ENCODE measurements around the gene PNKD. TPM values are rescaled to one million over a fixed set of nuclear protein-coding genes. Genes with fewer than 3 reads are reported as not detected.

Gene PNKD
- total RNA-seq, 1 experiment from 2014 or later, result 49.8 TPM

DNA sequence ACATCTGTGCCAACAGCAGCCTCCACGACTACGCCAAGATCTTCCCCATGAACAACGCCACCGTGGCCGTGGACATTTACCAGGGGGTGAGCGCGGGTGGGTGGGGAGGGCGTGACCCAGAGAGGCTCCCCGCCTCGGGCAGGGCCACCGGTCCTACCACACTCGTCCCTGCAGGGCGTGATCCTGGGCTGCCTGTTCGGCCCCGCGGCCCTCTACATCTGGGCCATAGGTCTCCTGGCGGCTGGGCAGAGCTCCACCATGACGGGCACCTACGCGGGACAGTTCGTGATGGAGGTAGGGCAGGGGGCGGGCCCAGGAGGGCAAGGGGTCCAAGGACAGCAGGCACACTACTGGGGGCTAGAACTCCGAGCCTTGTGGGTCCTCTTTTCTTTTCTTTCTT is 120.9 kb downstream of the PNKD start:
- peaks cover 21% of the 10 kb centered on the region for H3K4me1 Mint-ChIP-seq
- H3K9me3 Mint-ChIP-seq, result no peaks in the 10 kb centered on the region
- POLR2A ChIA-PET, result no interaction called here
- H3K27ac Mint-ChIP-seq, result no peak overlapping the region
- TF ChIP-seq, protein P1, sequence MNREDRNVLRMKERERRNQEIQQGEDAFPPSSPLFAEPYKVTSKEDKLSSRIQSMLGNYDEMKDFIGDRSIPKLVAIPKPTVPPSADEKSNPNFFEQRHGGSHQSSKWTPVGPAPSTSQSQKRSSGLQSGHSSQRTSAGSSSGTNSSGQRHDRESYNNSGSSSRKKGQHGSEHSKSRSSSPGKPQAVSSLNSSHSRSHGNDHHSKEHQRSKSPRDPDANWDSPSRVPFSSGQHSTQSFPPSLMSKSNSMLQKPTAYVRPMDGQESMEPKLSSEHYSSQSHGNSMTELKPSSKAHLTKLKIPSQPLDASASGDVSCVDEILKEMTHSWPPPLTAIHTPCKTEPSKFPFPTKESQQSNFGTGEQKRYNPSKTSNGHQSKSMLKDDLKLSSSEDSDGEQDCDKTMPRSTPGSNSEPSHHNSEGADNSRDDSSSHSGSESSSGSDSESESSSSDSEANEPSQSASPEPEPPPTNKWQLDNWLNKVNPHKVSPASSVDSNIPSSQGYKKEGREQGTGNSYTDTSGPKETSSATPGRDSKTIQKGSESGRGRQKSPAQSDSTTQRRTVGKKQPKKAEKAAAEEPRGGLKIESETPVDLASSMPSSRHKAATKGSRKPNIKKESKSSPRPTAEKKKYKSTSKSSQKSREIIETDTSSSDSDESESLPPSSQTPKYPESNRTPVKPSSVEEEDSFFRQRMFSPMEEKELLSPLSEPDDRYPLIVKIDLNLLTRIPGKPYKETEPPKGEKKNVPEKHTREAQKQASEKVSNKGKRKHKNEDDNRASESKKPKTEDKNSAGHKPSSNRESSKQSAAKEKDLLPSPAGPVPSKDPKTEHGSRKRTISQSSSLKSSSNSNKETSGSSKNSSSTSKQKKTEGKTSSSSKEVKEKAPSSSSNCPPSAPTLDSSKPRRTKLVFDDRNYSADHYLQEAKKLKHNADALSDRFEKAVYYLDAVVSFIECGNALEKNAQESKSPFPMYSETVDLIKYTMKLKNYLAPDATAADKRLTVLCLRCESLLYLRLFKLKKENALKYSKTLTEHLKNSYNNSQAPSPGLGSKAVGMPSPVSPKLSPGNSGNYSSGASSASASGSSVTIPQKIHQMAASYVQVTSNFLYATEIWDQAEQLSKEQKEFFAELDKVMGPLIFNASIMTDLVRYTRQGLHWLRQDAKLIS (CRISPR knock-in tag; IDR thresholded peaks at IDR 0.05; ENCODE audit: borderline replicate concordance), result no peak
- TF ChIP-seq HMGA2 (CRISPR knock-in tag; IDR thresholded peaks at IDR 0.05) (no peak), ZNF263 (CRISPR knock-in tag; IDR thresholded peaks at IDR 0.05; ENCODE audit: low read depth) (no peak), SMAD3 (CRISPR knock-in tag; IDR thresholded peaks at IDR 0.05; ENCODE audit: borderline replicate concordance) (no peak), TEAD4 (CRISPR knock-in tag; IDR thresholded peaks at IDR 0.05) (no peak), NFE2L1 (CRISPR knock-in tag; IDR thresholded peaks at IDR 0.05) (no peak), EMX1 (CRISPR knock-in tag; IDR thresholded peaks at IDR 0.05) (no peak), ZNF121 (CRISPR knock-in tag; IDR thresholded peaks at IDR 0.05) (no peak)
- TF ChIP-seq, protein P2, sequence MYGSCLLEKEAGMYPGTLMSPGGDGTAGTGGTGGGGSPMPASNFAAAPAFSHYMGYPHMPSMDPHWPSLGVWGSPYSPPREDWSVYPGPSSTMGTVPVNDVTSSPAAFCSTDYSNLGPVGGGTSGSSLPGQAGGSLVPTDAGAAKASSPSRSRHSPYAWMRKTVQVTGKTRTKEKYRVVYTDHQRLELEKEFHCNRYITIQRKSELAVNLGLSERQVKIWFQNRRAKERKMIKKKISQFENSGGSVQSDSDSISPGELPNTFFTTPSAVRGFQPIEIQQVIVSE (CRISPR knock-in tag; IDR thresholded peaks at IDR 0.05; ENCODE audit: borderline replicate concordance), result no peak
- TF ChIP-seq, protein P3, sequence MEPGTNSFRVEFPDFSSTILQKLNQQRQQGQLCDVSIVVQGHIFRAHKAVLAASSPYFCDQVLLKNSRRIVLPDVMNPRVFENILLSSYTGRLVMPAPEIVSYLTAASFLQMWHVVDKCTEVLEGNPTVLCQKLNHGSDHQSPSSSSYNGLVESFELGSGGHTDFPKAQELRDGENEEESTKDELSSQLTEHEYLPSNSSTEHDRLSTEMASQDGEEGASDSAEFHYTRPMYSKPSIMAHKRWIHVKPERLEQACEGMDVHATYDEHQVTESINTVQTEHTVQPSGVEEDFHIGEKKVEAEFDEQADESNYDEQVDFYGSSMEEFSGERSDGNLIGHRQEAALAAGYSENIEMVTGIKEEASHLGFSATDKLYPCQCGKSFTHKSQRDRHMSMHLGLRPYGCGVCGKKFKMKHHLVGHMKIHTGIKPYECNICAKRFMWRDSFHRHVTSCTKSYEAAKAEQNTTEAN (CRISPR knock-in tag; IDR thresholded peaks at IDR 0.05), result no peak
- TF ChIP-seq, protein P4, sequence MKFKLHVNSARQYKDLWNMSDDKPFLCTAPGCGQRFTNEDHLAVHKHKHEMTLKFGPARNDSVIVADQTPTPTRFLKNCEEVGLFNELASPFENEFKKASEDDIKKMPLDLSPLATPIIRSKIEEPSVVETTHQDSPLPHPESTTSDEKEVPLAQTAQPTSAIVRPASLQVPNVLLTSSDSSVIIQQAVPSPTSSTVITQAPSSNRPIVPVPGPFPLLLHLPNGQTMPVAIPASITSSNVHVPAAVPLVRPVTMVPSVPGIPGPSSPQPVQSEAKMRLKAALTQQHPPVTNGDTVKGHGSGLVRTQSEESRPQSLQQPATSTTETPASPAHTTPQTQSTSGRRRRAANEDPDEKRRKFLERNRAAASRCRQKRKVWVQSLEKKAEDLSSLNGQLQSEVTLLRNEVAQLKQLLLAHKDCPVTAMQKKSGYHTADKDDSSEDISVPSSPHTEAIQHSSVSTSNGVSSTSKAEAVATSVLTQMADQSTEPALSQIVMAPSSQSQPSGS (CRISPR knock-in tag; IDR thresholded peaks at IDR 0.05; ENCODE audit: borderline replicate concordance, low read depth), result no peak
- TF ChIP-seq, protein P5, sequence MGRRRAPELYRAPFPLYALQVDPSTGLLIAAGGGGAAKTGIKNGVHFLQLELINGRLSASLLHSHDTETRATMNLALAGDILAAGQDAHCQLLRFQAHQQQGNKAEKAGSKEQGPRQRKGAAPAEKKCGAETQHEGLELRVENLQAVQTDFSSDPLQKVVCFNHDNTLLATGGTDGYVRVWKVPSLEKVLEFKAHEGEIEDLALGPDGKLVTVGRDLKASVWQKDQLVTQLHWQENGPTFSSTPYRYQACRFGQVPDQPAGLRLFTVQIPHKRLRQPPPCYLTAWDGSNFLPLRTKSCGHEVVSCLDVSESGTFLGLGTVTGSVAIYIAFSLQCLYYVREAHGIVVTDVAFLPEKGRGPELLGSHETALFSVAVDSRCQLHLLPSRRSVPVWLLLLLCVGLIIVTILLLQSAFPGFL (CRISPR knock-in tag; IDR thresholded peaks at IDR 0.05; ENCODE audit: borderline replicate concordance), result no peak
- H3K27me3 Mint-ChIP-seq (ENCODE audit: low read depth), result peaks cover 30% of the 10 kb centered on the region
- ATAC-seq (no peak), DNase-seq (ENCODE audit: low spot score) (no peak)
- H3K4me3 Mint-ChIP-seq, result no peak overlapping the region
- H3K36me3 Mint-ChIP-seq, result no peaks in the 10 kb centered on the region
- CTCF ChIA-PET, result no interaction called here

DNA sequence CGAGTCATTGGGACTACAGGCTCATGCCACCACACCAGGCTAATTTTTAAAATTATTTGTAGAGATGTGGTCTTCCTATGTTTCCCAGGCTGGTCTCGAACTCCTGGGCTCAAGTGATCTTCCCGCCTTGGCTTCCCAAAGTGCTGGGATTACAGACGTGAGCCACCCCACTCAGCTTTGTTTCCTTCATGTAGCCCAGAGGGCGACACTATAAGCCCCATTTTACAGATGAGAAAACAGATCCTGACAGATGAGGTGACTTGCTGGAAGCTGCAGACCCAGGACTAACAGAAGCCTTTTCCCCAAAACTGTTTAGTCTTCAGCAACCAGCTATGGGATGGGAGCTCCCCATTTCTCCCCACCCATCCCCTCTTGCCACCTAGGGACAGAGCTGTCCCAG is 122.1 kb downstream of the PNKD start:
- Mint-ChIP-seq H3K27me3 (ENCODE audit: low read depth) (peaks cover 31% of the 10 kb centered on the region), H3K9me3 (no peaks in the 10 kb centered on the region), H3K4me1 (peaks cover 24% of the 10 kb centered on the region), H3K36me3 (no peaks in the 10 kb centered on the region), H3K27ac (no peak overlapping the region), H3K4me3 (no peak overlapping the region)
- DNase-seq (ENCODE audit: low spot score) (no peak), ATAC-seq (no peak)
- ChIA-PET CTCF (interaction anchor here (0.7 to 1.7 kb wide), 5 partner anchors 13 to 101 kb away, joined by 3 to 6 read pairs (median 3); no protein-coding TSS in a partner anchor), POLR2A (no interaction called here)
- TF ChIP-seq JAZF1 (CRISPR knock-in tag; IDR thresholded peaks at IDR 0.05), result no peak
- TF ChIP-seq GABPB1 (CRISPR knock-in tag; IDR thresholded peaks at IDR 0.05), result no peak
- TF ChIP-seq ZBTB21 (CRISPR knock-in tag; IDR thresholded peaks at IDR 0.05; ENCODE audit: borderline replicate concordance), result no peak
- TF ChIP-seq, protein P6, sequence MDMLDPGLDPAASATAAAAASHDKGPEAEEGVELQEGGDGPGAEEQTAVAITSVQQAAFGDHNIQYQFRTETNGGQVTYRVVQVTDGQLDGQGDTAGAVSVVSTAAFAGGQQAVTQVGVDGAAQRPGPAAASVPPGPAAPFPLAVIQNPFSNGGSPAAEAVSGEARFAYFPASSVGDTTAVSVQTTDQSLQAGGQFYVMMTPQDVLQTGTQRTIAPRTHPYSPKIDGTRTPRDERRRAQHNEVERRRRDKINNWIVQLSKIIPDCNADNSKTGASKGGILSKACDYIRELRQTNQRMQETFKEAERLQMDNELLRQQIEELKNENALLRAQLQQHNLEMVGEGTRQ (CRISPR knock-in tag; IDR thresholded peaks at IDR 0.05), result no peak
- TF ChIP-seq RELA (CRISPR knock-in tag; IDR thresholded peaks at IDR 0.05; ENCODE audit: borderline replicate concordance), result no peak
- no peak for TF ChIP-seq FOXK1 (CRISPR knock-in tag; IDR thresholded peaks at IDR 0.05)
- TF ChIP-seq, protein P7, sequence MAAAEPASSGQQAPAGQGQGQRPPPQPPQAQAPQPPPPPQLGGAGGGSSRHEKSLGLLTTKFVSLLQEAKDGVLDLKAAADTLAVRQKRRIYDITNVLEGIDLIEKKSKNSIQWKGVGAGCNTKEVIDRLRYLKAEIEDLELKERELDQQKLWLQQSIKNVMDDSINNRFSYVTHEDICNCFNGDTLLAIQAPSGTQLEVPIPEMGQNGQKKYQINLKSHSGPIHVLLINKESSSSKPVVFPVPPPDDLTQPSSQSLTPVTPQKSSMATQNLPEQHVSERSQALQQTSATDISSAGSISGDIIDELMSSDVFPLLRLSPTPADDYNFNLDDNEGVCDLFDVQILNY (CRISPR knock-in tag; IDR thresholded peaks at IDR 0.05), result no peak
- TF ChIP-seq ZNF232 (CRISPR knock-in tag; IDR thresholded peaks at IDR 0.05), result no peak
- TF ChIP-seq, protein P8, sequence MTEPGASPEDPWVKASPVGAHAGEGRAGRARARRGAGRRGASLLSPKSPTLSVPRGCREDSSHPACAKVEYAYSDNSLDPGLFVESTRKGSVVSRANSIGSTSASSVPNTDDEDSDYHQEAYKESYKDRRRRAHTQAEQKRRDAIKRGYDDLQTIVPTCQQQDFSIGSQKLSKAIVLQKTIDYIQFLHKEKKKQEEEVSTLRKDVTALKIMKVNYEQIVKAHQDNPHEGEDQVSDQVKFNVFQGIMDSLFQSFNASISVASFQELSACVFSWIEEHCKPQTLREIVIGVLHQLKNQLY (CRISPR knock-in tag; IDR thresholded peaks at IDR 0.05), result no peak
- TF ChIP-seq, protein P9, sequence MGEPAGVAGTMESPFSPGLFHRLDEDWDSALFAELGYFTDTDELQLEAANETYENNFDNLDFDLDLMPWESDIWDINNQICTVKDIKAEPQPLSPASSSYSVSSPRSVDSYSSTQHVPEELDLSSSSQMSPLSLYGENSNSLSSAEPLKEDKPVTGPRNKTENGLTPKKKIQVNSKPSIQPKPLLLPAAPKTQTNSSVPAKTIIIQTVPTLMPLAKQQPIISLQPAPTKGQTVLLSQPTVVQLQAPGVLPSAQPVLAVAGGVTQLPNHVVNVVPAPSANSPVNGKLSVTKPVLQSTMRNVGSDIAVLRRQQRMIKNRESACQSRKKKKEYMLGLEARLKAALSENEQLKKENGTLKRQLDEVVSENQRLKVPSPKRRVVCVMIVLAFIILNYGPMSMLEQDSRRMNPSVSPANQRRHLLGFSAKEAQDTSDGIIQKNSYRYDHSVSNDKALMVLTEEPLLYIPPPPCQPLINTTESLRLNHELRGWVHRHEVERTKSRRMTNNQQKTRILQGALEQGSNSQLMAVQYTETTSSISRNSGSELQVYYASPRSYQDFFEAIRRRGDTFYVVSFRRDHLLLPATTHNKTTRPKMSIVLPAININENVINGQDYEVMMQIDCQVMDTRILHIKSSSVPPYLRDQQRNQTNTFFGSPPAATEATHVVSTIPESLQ (CRISPR knock-in tag; IDR thresholded peaks at IDR 0.05), result no peak
- no peak for TF ChIP-seq OVOL2 (CRISPR knock-in tag; IDR thresholded peaks at IDR 0.05; ENCODE audit: borderline replicate concordance)
- TF ChIP-seq PRRX2 (CRISPR knock-in tag; IDR thresholded peaks at IDR 0.05), result no peak

Measured in WTC11 (cell line).